Endothelial cell of umbilical vein (primary cell): ENCODE results near the gene TOM1L1.

Experiments used
- CTCF ChIP-seq, 2 donors: IDR thresholded peaks; 1 replicate in 1 of 2; 2 replicates in 1 of 2; pipeline ENCODE4 v1.5.1; 2011; ENCODE audit warnings: low read length in 2 of 2, mild to moderate bottlenecking in 2 of 2, moderate library complexity in 2 of 2, control low read depth in 1 of 2, inconsistent platforms in 1 of 2, low read depth in 1 of 2; ENCODE audit not compliant: insufficient read depth in 1 of 2; ENCODE audit errors: extremely low read depth in 1 of 2
- FOS ChIP-seq: IDR thresholded peaks from 2 replicates; pipeline ENCODE4 v1.6.1; 2011; ENCODE audit warnings: mild to moderate bottlenecking, low read length, moderate library complexity, borderline replicate concordance; ENCODE audit not compliant: insufficient read depth
- POLR2A ChIP-seq: IDR thresholded peaks from 2 replicates; pipeline ENCODE4 v1.6.1; 2012; ENCODE audit warnings: low read depth, mild to moderate bottlenecking, control low read depth, low read length

- TF ChIP-seq POLR2A (no peak), FOS (no peak), CTCF (IDR thresholded peaks at IDR 0.05; ENCODE audit: extremely low read depth in 1 of 2, insufficient read depth in 1 of 2, low read depth in 1 of 2, low read length in 2 of 2) (no peak)
Measured at GRCh38 chr17:54892360-54892759, 8.3 kb upstream of the TOM1L1 start.
